Measurements from ENCODE around the gene PGAP1.

- TF ChIP-seq CTCF (IDR thresholded peaks at IDR 0.05) (no peak), POLR2A (IDR thresholded peaks at IDR 0.05) (no peak)
These were observed 33.3 kb upstream of the PGAP1 start for GRCh38 chr2:196959734-196960338.
